GM12878 (cell line): Measurements from ENCODE around the gene VPS8. TPM values are rescaled to one million over a fixed set of nuclear protein-coding genes. Genes with fewer than 3 reads are reported as not detected.

Experiments used
- ATAC-seq: fragments of 200-7000 bp; cut with Tn5 transposase; 3 replicates; pipeline ENCODE4 v1.9.1; 2020; ENCODE audit warnings: mild to moderate bottlenecking, moderate library complexity
- BruUV-seq: library from RNA; stranded (reverse); fragments of 400-500 nt; replicated peaks from 2 replicates; lab custom pipeline; 2021; lab: Mats Ljungman, UMichigan
- CTCF ChIA-PET: fragments of 300-600 bp; sonication (Branson Sonifier 250); formaldehyde crosslinking; extraction: SDS; loops from one replicate; lab custom pipeline; 2021; ENCODE audit warnings: inconsistent platforms; lab: Yijun Ruan, JAX
- POLR2A ChIA-PET: fragments of 350-600 bp; formaldehyde crosslinking; extraction: SDS; loops from one replicate; lab custom pipeline; 2021; ENCODE audit warnings: inconsistent platforms; lab: Charles Lee
- RAD21 ChIA-PET: fragments of 300-600 bp; sonication (Branson Sonifier 250); formaldehyde crosslinking; loops from one replicate; lab custom pipeline; 2023; ENCODE audit warnings: antibody characterized with exemption; ENCODE audit not compliant: unreplicated experiment; lab: Charles Lee
- SMC1A ChIA-PET: fragments of 300-600 bp; sonication (Branson Sonifier 250); formaldehyde crosslinking; loops from one replicate; lab custom pipeline; 2023; ENCODE audit not compliant: unreplicated experiment, uncharacterized antibody; lab: Charles Lee
- DNase-seq: peaks from one replicate; pipeline ENCODE4 v3.0.0-alpha.2; 2011; ENCODE audit warnings: low read depth, low spot score
- FAIRE-seq: peaks from 3 replicates; lab custom pipeline; 2011; peaks lifted over from hg19 to GRCh38; lab: Jason Lieb, UNC
- H2AFZ ChIP-seq: 2 replicates; pipeline ENCODE4 v1.6.0; 2011; ENCODE audit warnings: low read depth, low read length, control low read depth; ENCODE audit not compliant: control insufficient read depth
- H3K27ac ChIP-seq: 2 replicates; pipeline ENCODE4 v1.5.1; 2011; ENCODE audit warnings: control low read depth; ENCODE audit not compliant: control insufficient read depth, insufficient read depth
- H3K27me3 ChIP-seq, 2 experiments: replicated peaks in 1 of 2; 2 replicates each; pipeline versions ENCODE4 v1.6.0 to v1.6.1; 2011; ENCODE audit warnings: low read length in 1 of 2; ENCODE audit not compliant: control insufficient read depth in 2 of 2, insufficient read depth in 2 of 2
- H3K36me3 ChIP-seq, 2 experiments: 2 replicates each; pipeline ENCODE4 v1.5.1; 2011; ENCODE audit warnings: low read length in 1 of 2; ENCODE audit not compliant: control insufficient read depth in 2 of 2, insufficient read depth in 2 of 2
- H3K4me1 ChIP-seq: 2 replicates; pipeline ENCODE4 v1.6.1; 2011; ENCODE audit warnings: mild to moderate bottlenecking, low read length, moderate library complexity, mixed read lengths; ENCODE audit not compliant: control insufficient read depth, insufficient read depth
- H3K4me2 ChIP-seq: 2 replicates; pipeline ENCODE4 v1.6.0; 2011; ENCODE audit warnings: control low read depth; ENCODE audit not compliant: control insufficient read depth, insufficient read depth
- H3K4me3 ChIP-seq: fragments of 200-600 bp; sonication (generic); 2 replicates; pipeline ENCODE4 v1.5.1; 2016
- H3K79me2 ChIP-seq: 2 replicates; pipeline ENCODE4 v1.6.0; 2011; ENCODE audit warnings: low read length; ENCODE audit not compliant: control insufficient read depth, insufficient read depth
- H3K9ac ChIP-seq: 2 replicates; pipeline ENCODE4 v1.8.0; 2011; ENCODE audit warnings: low read length, control low read depth, mixed read lengths; ENCODE audit not compliant: control insufficient read depth, insufficient read depth
- H3K9me3 ChIP-seq: replicated peaks from 3 replicates; pipeline ENCODE4 v1.5.1; 2011; ENCODE audit warnings: mild to moderate bottlenecking, low read length; ENCODE audit not compliant: control insufficient read depth, insufficient read depth
- H4K20me1 ChIP-seq: 2 replicates; pipeline ENCODE4 v1.6.0; 2011; ENCODE audit not compliant: control insufficient read depth, insufficient read depth
- ATF3 ChIP-seq: IDR thresholded peaks from 2 replicates; pipeline ENCODE4 v1.6.1; 2011; ENCODE audit warnings: low read depth, mild to moderate bottlenecking, low read length, moderate library complexity, borderline replicate concordance; ENCODE audit errors: extremely low read depth
- ATF7 ChIP-seq: fragments of 450-650 bp; IDR thresholded peaks from 2 replicates; pipeline ENCODE4 v1.6.1; 2016; ENCODE audit warnings: low read depth, mild to moderate bottlenecking
- BHLHE40 ChIP-seq, 2 experiments: fragments of 450-650 bp in 1 of 2; IDR thresholded peaks; 2 replicates each; pipeline ENCODE4 v1.6.1; 2011 to 2017; ENCODE audit warnings: low read depth in 2 of 2, borderline replicate concordance in 1 of 2, improper control_type of control experiment in 1 of 2, low read length in 1 of 2, mild to moderate bottlenecking in 1 of 2
- BRCA1 ChIP-seq: IDR thresholded peaks from 2 replicates; pipeline ENCODE4 v1.6.1; 2011; ENCODE audit warnings: low read depth, low read length, improper control_type of control experiment
- CTCF ChIP-seq, 3 experiments: IDR thresholded peaks in 2 of 3; conservative IDR thresholded peaks in 1 of 3; 2 replicates each; pipeline ENCODE4 v1.5.1; 2011; ENCODE audit warnings: low read depth in 3 of 3, low read length in 3 of 3, mild to moderate bottlenecking in 3 of 3, control low read depth in 2 of 3, moderate library complexity in 2 of 3, inconsistent platforms in 1 of 3, mixed read lengths in 1 of 3; ENCODE audit not compliant: control insufficient read depth in 2 of 3, insufficient read depth in 1 of 3; ENCODE audit errors: extremely low read depth in 1 of 3
- HDGF ChIP-seq: fragments of 450-650 bp; IDR thresholded peaks from 2 replicates; pipeline ENCODE4 v1.6.1; 2016; ENCODE audit warnings: antibody characterized with exemption
- MLLT1 ChIP-seq: fragments of 450-650 bp; IDR thresholded peaks from 2 replicates; pipeline ENCODE4 v1.6.1; 2016; ENCODE audit warnings: mild to moderate bottlenecking
- MTA3 ChIP-seq: IDR thresholded peaks from 2 replicates; pipeline ENCODE4 v1.6.1; 2012; ENCODE audit warnings: low read length, inconsistent platforms, borderline replicate concordance
- RB1 ChIP-seq: fragments of 450-650 bp; formaldehyde crosslinking; IDR thresholded peaks from 2 replicates; pipeline ENCODE4 v1.6.1; 2017; ENCODE audit warnings: mild to moderate bottlenecking, borderline replicate concordance
- USF2 ChIP-seq: IDR thresholded peaks from 2 replicates; pipeline ENCODE4 v1.6.1; 2011; ENCODE audit warnings: low read depth, low read length, improper control_type of control experiment, borderline replicate concordance
- ZBTB40 ChIP-seq: fragments of 450-650 bp; IDR thresholded peaks from 2 replicates; pipeline ENCODE4 v1.6.1; 2016; ENCODE audit warnings: mild to moderate bottlenecking, moderate library complexity, borderline replicate concordance
- ZZZ3 ChIP-seq: IDR thresholded peaks from 2 replicates; pipeline ENCODE4 v1.6.1; 2011; ENCODE audit warnings: low read depth; ENCODE audit not compliant: control insufficient read depth, insufficient read length
- WGBS: methylation state at CpG from one replicate; pipeline ENCODE4 v1.1.6; 2016; ENCODE audit warnings: low lambda C conversion rate; ENCODE audit not compliant: insufficient replicate concordance, insufficient coverage; ENCODE audit errors: missing lambda C conversion rate; 5-methylcytosine and 5-hydroxymethylcytosine counted together
- in situ Hi-C: fragments of 300-500 bp; cut with MboI; formaldehyde crosslinking; loops from 9 replicates; pipeline ENCODE4 v1.14.3; 2018; ENCODE audit warnings: mixed read lengths
- intact Hi-C: fragments of 100-400 bp; cut with micrococcal nuclease; formaldehyde crosslinking; loops from one replicate; pipeline ENCODE4 v1.14.2; 2022; ENCODE audit not compliant: unreplicated experiment
- polyA plus RNA-seq, 11 experiments: library from polyadenylated mRNA; depleted of rRNA in 4 of 11; unstranded in 6 of 11; stranded (reverse) in 5 of 11; fragments of >200 nt; fragmentation: Nextera tagmentation in 4 of 11; fragmentation: Illumina TruSeq in 1 of 11; extraction: Ambion mirVana in 4 of 11; extraction: Trizol in 1 of 11; gene quantifications; 1 replicate in 1 of 11; 2 replicates in 10 of 11; pipeline versions ENCODE4 v1.2.1 to v1.2.3, GENCODE V29; 2011 to 2016; ENCODE audit warnings: inconsistent platforms in 2 of 11, missing spikeins in 2 of 11, low read depth in 1 of 11
- total RNA-seq, 4 experiments: library from RNA; depleted of rRNA in 3 of 4; stranded (reverse); fragments of >200 nt in 3 of 4; fragmentation: Illumina TruSeq in 1 of 4; extraction: Trizol in 1 of 4; gene quantifications; 2 replicates each; pipeline versions ENCODE4 v1.2.1 to v1.2.3, GENCODE V29; 2013 to 2021

The VPS8 gene
- total and polyA plus RNA-seq, 10 of the 15 experiments (the other 5 are each of a cell fraction or from before 2014, with no cell fraction given): 8.9 to 34.7 (median 20.9) TPM

- Histone ChIP-seq H2AFZ (no peak overlapping the region), H3K4me1 (no peaks in the 10 kb centered on the region), H3K4me3 (no peak overlapping the region), H3K27me3 (no peaks in the 10 kb centered on the region), H3K9me3 (no peaks in the 10 kb centered on the region), H3K79me2 (no peaks in the 10 kb centered on the region), H3K4me2 (no peak overlapping the region), H3K36me3 (peaks cover 3 to 4% of the 10 kb centered on the region in 2 experiments; a peak in 2 of 4 replicates), H4K20me1 (no peaks in the 10 kb centered on the region), H3K27ac (no peak overlapping the region), H3K9ac (no peak overlapping the region)
- FAIRE-seq: no peak
- RAD21 ChIA-PET: no interaction called here
- POLR2A ChIA-PET: interaction anchor here (0.6 to 1.5 kb wide), 2 partner anchors 125 to 296 kb away, joined by 3 read pairs; partner anchors contain the start of gene MAGEF1
- in situ Hi-C loops (no loop called here), intact Hi-C loops (no loop called here)
- DNase-seq: no peak
- SMC1A ChIA-PET: interaction anchor here (0.7 to 2.6 kb wide), 2 partner anchors 13 to 717 kb away, joined by 4 to 12 read pairs; no protein-coding TSS in a partner anchor
- ATAC-seq: no peak
- no TSS peak for BruUV-seq
- CTCF ChIA-PET: interaction anchor here (1.3 to 2.1 kb wide), 6 partner anchors 13 to 340 kb away, joined by 3 to 8 read pairs (median 4); no protein-coding TSS in a partner anchor
- 74% methylated on average over 2 of the region's 2 CpGs for WGBS
- TF ChIP-seq BHLHE40 (IDR thresholded peaks at IDR 0.05; ENCODE audit: borderline replicate concordance in 1 of 2, low read depth in 2 of 2, low read length in 1 of 2) (no peak), BRCA1 (no peak), ATF3 (no peak), CTCF (IDR thresholded peaks at IDR 0.05 in 2 of 3, conservative IDR thresholded peaks at IDR 0.05 in 1 of 3; ENCODE audit: control insufficient read depth in 2 of 3, extremely low read depth in 1 of 3, insufficient read depth in 1 of 3, low read depth in 3 of 3, low read length in 3 of 3) (no peak), MLLT1 (no peak), RB1 (no peak), HDGF (no peak), MTA3 (no peak), USF2 (no peak), ZBTB40 (no peak), ATF7 (no peak), ZZZ3 (no peak)
Observed at GRCh38 chr3:184836090-184836822, 24.3 kb downstream of the VPS8 start.
